Muscle layer of duodenum (tissue), 2 donors: ENCODE data around the gene NAA38.
A peak's percentile ranks its signal among the peaks of the same experiment; 100 is the strongest.

Experiments
- H3K27ac ChIP-seq: one replicate; pipeline ENCODE4 v1.7.0; 2013; ENCODE audit warnings: mild to moderate bottlenecking, low read length
- H3K27me3 ChIP-seq: one replicate; pipeline ENCODE4 v1.7.0; 2013; ENCODE audit warnings: low read depth, mild to moderate bottlenecking, control low read depth, low read length
- H3K36me3 ChIP-seq, 2 donors: one replicate each; pipeline ENCODE4 v1.7.0; 2013; ENCODE audit warnings: low read length in 2 of 2, control low read depth in 1 of 2, mild to moderate bottlenecking in 1 of 2; ENCODE audit not compliant: insufficient read depth in 2 of 2, control insufficient read depth in 1 of 2
- H3K4me1 ChIP-seq, 2 donors: one replicate each; pipeline ENCODE4 v1.7.0; 2013; ENCODE audit warnings: low read length in 2 of 2, mild to moderate bottlenecking in 2 of 2, control low read depth in 1 of 2, moderate library complexity in 1 of 2; ENCODE audit not compliant: insufficient read depth in 2 of 2, control insufficient read depth in 1 of 2
- H3K4me3 ChIP-seq, 2 donors: one replicate each; pipeline ENCODE4 v1.7.0; 2013; ENCODE audit warnings: low read length in 2 of 2, low read depth in 1 of 2, mild to moderate bottlenecking in 1 of 2
- H3K9me3 ChIP-seq, 2 donors: one replicate each; pipeline ENCODE4 v1.7.0; 2013; ENCODE audit warnings: low read length in 2 of 2, control low read depth in 1 of 2, mild to moderate bottlenecking in 1 of 2; ENCODE audit not compliant: control insufficient read depth in 1 of 2
- donor health status: healthy.

NAA38 gene

DNA sequence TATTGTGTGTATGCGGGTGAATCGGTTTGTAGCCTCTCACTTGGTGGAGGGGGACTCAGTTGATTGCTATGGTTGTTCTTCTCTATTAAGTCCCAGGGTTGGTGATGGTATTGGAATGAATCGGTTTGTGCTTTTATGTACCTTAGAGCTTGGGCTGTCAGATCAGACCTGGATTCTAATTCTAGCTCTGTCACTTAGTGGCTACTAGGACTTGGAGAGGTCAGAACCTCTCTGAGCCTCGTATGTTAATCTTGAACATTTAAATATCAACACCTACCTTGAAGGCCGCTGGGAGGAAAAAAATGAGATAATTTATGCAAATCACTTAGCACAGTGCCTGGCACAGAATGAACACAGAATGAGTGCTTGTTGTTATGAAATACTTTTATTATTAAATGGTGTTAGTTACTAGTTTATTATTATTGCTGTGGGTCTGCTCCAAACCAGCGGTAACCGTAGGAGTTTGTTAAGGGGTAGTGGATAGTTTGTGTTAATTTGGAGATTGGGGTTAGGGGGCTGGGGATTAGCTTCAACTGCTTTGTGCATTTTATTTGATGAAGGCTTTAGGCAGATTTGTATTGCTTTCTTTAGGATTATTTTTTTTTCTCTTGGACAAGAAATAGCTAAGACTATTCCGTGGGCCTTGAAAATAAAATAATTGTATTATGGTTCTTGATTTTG, 19.8 kb downstream of the NAA38 start:
- Histone ChIP-seq H3K27ac (peak overlapping the region; percentile 96), H3K4me1 (peaks cover 37 to 54% of the 10 kb centered on the region in 2 donors), H3K36me3 (peaks cover 0 to 16% of the 10 kb centered on the region in 2 donors), H3K4me3 (peak overlapping the region; percentile 80 to 91), H3K27me3 (no peaks in the 10 kb centered on the region), H3K9me3 (no peaks in the 10 kb centered on the region)

DNA sequence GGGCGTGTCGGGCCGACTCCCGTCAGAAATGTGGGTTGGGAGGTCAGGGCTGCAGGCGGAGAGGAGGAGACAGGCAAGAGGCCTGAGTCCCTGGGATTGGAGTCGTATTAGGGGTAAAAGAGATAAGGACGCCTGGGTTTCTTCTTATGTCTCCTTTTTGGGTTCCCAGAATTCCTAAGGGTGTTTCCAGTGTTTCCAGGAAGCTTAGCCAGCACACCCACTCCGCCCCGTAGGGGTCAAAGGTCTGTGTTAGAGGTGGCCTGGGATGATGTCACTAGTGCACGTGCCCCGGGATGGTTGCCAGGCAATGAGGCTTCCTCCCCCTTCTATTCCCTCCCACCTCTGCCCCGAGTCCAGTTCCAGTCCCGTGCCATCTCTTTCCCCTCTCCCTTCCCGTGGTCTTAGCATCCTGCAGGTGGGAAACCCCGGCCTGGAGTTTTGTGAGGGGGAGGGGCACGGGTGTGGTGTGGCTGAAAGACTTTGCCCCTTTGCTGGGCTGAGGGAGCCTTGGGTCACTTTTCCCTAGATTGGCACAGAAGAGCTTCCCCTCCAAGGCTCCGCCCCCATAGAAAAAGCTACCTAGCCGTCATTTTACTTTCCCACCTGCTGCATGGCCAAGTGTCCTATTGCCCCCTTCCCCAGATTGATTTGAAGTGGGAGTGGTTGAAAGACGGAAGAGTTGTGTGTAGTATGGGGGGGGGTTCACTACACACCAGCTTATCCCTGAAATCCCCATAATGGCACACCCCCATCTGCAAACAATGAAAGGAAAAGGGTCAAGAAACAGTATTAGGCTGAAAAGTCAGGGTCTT, 20.6 kb downstream of the NAA38 start:
- H3K27ac ChIP-seq: peak overlapping the region; percentile 96
- H3K27me3 ChIP-seq: no peaks in the 10 kb centered on the region
- peaks cover 37 to 54% of the 10 kb centered on the region in 2 donors for H3K4me1 ChIP-seq
- peaks cover 0 to 9% of the 10 kb centered on the region in 2 donors for H3K36me3 ChIP-seq
- H3K4me3 ChIP-seq: peak overlapping the region; percentile 80 to 91
- H3K9me3 ChIP-seq: no peaks in the 10 kb centered on the region

DNA sequence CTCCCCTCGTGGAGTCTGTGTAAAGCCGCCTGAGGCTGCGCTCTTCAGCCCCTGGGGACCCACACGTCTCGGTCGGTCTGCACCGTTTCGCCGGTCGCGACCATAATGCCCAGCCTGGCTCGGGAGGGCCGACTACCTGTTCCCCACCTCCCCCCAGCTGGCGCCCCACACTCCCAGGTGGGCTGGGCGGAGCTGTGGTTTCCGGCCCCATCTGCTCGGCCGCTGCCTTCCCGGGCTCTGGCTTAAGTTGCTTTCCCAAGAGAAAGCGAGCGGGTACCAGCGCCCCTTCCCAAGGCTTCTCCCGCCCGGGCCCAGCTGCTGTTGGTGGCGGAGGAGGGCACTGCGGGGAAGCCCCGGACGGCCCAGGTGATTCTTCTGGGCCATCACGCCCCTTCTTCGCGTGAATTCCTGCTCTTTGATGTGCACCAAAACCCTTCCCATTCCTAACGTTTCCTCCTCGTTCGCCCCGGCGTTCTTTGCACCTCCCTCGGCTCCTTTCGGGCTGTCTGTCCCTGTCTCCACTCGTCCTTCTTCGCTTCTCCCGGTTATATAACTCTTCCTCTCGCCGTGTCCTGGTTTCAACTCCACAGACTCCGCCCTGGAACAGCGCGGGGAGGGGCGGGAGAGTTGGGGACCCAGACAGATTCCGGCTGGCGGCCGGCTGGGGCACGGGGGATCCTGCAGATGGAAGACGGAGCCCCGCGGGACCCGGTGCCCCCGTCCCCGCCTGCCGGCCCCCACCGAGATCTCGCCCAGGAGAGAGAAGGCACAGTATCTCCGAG, 21.4 kb downstream of the NAA38 start:
- Histone ChIP-seq H3K27ac (peak overlapping the region; percentile 96), H3K4me3 (peak overlapping the region; percentile 80 to 91), H3K4me1 (peaks cover 35 to 50% of the 10 kb centered on the region in 2 donors), H3K9me3 (no peaks in the 10 kb centered on the region), H3K27me3 (no peaks in the 10 kb centered on the region), H3K36me3 (peaks cover 0 to 8% of the 10 kb centered on the region in 2 donors)

DNA sequence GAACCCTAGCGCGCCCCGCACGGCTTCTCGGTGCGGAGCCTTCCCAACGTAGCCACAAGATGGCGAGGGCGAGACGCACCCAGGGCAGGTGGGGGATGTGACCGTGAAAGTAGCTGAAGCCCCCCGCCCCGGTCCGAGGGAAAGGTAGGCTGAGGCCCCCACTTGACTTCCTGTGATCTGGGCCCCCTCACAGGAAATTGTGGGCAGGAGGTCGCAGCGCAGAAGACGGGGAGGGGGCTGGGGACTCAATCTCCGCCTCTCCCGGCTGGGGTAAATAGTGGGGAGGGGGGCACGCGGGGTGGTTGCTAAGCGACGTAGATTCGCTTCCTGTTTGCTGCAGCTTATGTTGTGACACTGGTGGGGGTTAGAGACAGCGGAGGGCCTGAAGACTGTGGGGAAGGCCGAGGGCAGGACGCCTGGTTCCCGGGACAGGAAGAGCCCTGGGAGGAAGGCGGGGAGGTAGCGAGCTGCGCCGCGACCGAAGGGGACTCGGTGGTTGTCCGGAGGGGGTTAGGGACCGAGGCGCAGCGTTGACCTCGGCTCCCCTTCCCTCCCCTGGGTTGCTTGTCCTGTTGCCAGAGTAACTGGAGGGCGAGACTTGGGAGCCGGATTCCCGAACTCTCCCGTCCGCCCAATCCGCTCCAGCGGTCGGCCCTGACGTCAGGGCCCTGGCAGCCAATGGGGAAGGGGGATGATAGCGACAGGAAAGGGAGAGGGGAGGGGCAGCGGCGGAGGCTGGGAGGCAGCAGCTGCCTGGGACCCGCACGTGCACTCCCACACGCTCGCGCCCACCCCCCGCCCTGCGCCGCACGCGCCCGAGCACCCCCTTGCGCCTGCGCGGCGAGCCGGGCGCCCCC, 22.2 kb downstream of the NAA38 start:
- Histone ChIP-seq H3K27ac (peak overlapping the region; percentile 98), H3K4me1 (peaks cover 28 to 42% of the 10 kb centered on the region in 2 donors), H3K4me3 (peak overlapping the region; percentile 83 to 91)

DNA sequence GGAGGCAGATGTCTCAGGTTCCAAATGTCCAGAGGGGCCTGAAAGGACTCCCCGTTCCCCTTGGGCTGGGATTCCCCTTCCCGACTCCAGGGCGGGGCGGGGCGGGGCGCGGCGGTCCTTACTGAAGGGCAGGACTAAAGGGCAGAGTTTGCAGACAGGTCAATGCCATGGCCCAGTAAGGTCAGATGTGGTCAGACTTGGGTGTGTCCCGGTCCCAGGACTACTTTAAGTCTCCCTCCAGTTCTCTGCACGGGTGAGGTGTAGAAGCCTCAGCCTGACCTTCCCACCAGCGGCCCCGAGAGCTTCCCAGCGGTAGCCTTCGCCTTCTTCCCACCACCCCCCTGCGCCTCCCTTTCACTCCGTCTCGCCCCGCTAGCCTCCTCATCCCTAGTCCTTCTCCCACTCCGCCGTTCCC, 22.8 kb downstream of the NAA38 start:
- H3K9me3 ChIP-seq: no peaks in the 10 kb centered on the region
- H3K4me1 ChIP-seq: peaks cover 21 to 37% of the 10 kb centered on the region in 2 donors
- H3K36me3 ChIP-seq: peaks cover 0 to 8% of the 10 kb centered on the region in 2 donors
- peak overlapping the region; percentile 98 for H3K27ac ChIP-seq
- no peaks in the 10 kb centered on the region for H3K27me3 ChIP-seq
- H3K4me3 ChIP-seq: peak overlapping the region; percentile 83 to 91

More for the DNA sequence above, 22.2 kb downstream of the NAA38 start:
- H3K36me3 ChIP-seq: peaks cover 0 to 8% of the 10 kb centered on the region in 2 donors
- H3K9me3 ChIP-seq: no peaks in the 10 kb centered on the region
- H3K27me3 ChIP-seq: no peaks in the 10 kb centered on the region

DNA sequence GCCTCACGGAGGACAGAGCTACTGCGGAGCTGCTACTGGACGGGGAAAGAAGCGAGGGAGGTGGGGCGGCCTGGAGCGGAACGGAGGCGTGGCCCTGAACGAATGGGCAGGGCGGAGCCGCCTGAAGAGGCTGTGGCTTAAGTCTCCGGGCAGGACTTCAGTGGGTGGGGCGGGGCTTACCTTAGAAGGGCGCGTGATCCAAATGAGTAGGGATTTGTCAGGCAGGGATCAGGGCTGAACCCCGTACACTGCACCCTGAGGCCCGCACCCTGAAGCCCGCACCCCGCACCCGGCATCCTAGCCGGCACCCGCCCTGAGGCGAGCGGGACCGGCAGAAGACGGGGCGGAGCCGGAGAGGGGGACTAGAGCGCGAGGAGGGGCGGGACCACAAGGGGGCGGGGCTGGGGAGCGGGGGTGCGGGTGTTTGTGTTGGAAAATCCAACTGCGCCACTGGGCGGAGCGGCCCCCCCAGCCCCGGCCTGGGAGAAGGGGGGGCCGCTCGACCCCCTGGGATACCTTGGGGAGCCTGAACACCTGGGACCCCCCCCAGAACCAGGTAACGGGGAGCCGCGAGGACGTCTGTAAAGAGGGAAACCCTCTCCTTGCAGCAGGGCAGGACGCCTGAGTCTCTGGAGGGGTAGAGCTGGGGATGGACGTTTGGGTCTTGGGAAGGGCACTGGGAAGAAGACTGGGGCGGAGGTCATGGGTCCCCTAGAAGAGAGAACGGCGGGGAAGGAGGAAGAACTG, 23.4 kb downstream of the NAA38 start, which contains the start of gene KDM6B:
TSS of gene KDM6B (plus strand) at position 423 of the 747 bp plus-strand sequence. CDS start 11,338 bp downstream, outside the sequence.
- peak within 1 kb of the TSS; percentile 98 for H3K27ac ChIP-seq
- no peaks in the 10 kb centered on the region for H3K9me3 ChIP-seq
- peaks cover 15 to 32% of the 10 kb centered on the region in 2 donors for H3K4me1 ChIP-seq
- H3K27me3 ChIP-seq: no peaks in the 10 kb centered on the region
- H3K36me3 ChIP-seq: peaks cover 0 to 8% of the 10 kb centered on the region in 2 donors
- H3K4me3 ChIP-seq: peak within 1 kb of the TSS; percentile 83 to 91

DNA sequence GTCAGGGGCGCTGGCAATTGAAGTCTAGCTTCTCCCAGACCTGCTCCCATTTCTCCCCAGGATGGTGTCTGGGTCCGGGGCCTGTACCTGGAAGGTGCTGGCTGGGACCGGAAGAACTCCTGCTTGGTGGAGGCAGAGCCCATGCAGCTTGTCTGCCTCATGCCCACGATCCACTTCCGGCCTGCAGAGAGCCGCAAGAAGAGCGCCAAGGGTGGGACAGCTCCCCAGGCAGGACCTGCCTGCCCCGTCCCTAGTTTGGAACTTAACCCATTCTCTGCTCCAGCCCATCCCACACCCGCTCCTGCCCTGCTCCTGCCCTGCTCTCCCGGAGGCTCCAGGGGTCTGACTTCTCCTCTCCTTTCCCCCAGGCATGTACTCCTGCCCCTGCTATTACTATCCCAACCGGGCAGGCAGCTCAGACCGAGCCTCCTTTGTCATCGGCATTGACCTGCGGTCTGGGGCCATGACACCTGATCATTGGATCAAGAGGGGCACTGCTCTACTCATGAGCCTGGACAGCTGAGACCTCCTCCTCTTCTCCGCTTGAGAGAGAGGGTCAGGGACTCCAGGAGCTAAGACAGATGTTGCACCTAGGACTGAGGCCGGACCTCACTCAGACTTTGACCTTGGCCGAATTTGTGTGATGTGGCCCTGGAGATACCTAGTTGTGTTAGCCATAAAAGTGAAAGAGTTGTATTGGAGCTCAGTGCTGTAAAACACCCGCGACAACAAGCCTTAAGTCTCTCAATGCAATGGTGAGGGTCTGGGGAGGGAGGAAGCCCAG, 24.2 kb downstream of the NAA38 start:
- H3K36me3 ChIP-seq: peaks cover 0 to 8% of the 10 kb centered on the region in 2 donors
- no peaks in the 10 kb centered on the region for H3K27me3 ChIP-seq
- H3K4me1 ChIP-seq: peaks cover 10 to 25% of the 10 kb centered on the region in 2 donors
- no peak overlapping the region for H3K27ac ChIP-seq
- H3K4me3 ChIP-seq: peak overlapping the region; percentile 83 to 91
- H3K9me3 ChIP-seq: no peaks in the 10 kb centered on the region

DNA sequence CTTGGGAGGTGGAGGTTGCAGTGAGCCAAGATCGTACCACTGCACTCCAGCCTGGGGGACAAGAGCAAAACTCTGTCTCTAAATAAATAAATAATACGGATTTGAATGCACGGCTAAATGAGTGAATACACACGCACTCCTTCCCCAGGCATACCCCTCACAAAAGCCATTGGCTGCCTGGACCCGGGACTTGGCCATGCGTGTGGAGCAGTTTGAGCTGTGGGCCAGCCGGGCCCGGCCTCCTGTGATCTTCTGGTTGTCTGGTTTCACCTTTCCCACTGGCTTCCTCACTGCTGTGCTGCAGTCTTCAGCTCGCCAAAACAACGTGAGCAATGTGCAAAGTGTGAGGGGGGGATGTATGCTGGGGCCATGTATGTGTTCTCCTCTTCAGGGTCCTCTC, 24.9 kb downstream of the NAA38 start:
- Histone ChIP-seq H3K9me3 (no peaks in the 10 kb centered on the region), H3K36me3 (peaks cover 0 to 8% of the 10 kb centered on the region in 2 donors), H3K27me3 (no peaks in the 10 kb centered on the region), H3K4me3 (no peak overlapping the region), H3K4me1 (peaks cover 9 to 20% of the 10 kb centered on the region in 2 donors), H3K27ac (no peak overlapping the region)

DNA sequence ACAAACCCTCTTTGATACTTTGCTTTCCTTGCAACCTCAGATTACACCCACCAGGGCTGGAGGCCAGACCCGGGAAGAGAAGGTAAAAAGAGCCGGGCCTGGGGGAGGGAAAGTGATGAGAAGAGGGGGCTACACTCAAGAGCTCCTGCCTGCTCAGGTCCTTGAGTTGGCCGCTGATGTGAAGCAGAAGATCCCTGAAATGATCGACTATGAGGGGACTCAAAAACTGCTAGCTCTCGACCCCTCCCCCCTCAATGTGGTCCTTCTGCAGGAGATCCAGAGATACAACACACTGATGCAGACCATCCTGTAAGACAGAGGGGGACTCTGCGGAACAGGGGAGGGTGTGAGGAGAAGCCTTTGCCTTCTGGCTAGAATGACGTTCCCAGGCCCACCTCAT, 26.1 kb downstream of the NAA38 start:
- Histone ChIP-seq H3K9me3 (no peaks in the 10 kb centered on the region), H3K27ac (no peak overlapping the region), H3K4me1 (peaks cover 0 to 8% of the 10 kb centered on the region in 2 donors), H3K4me3 (no peak overlapping the region), H3K27me3 (no peaks in the 10 kb centered on the region), H3K36me3 (peaks cover 0 to 5% of the 10 kb centered on the region in 2 donors)
